ENCODE data around the gene ADAM22. TPM values are rescaled to one million over a fixed set of nuclear protein-coding genes. Genes with fewer than 3 reads are reported as not detected.

Gene ADAM22
- total and polyA plus RNA-seq, 9 donors: 1.0 to 18.0 (median 5.5) TPM

DNA sequence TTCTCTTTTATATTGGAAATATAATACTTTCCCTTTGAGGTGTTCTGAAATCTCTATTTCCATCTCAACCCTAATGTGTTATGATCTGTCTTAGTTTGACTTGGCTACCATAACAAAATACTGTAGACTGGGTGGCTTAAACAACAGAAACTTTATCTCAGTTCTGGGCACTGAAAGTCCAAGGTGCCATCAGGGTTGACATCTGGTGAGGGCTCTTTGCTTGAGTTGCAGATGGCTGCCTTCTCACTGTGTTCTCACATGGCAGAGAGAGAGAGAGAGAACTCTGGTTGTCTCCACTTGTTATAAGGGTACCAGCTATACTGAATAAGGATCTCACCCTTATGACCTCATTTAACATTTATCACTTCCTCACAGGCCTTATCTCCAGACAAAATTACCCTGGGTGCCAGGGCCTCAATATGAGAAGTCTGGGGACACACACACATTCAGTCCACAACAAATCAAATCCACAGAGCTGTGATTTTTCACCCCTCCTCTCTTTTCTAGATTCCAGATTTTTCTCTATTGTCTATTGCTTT is 181.3 kb downstream of the ADAM22 start:
- Histone ChIP-seq H3K9me3 (no peaks in the 10 kb centered on the region), H3K27ac (no peak overlapping the region), H3K4me3 (no peak overlapping the region), H3K27me3 (no peaks in the 10 kb centered on the region), H3K4me1 (ENCODE audit: insufficient read depth) (no peaks in the 10 kb centered on the region), H3K36me3 (no peaks in the 10 kb centered on the region)
- DNase-seq: no peak
- no peak for TF ChIP-seq EP300 (IDR thresholded peaks at IDR 0.05)
- TF ChIP-seq, protein P1, sequence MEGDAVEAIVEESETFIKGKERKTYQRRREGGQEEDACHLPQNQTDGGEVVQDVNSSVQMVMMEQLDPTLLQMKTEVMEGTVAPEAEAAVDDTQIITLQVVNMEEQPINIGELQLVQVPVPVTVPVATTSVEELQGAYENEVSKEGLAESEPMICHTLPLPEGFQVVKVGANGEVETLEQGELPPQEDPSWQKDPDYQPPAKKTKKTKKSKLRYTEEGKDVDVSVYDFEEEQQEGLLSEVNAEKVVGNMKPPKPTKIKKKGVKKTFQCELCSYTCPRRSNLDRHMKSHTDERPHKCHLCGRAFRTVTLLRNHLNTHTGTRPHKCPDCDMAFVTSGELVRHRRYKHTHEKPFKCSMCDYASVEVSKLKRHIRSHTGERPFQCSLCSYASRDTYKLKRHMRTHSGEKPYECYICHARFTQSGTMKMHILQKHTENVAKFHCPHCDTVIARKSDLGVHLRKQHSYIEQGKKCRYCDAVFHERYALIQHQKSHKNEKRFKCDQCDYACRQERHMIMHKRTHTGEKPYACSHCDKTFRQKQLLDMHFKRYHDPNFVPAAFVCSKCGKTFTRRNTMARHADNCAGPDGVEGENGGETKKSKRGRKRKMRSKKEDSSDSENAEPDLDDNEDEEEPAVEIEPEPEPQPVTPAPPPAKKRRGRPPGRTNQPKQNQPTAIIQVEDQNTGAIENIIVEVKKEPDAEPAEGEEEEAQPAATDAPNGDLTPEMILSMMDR (IDR thresholded peaks at IDR 0.05): no peak
- TF ChIP-seq POLR2A (IDR thresholded peaks at IDR 0.05): no peak
- intact Hi-C loops (cut with DNase I): loop anchor here in 1 of 4 donors (10.0 kb wide), 1 partner anchor 321 kb away; no protein-coding TSS in a partner anchor

DNA sequence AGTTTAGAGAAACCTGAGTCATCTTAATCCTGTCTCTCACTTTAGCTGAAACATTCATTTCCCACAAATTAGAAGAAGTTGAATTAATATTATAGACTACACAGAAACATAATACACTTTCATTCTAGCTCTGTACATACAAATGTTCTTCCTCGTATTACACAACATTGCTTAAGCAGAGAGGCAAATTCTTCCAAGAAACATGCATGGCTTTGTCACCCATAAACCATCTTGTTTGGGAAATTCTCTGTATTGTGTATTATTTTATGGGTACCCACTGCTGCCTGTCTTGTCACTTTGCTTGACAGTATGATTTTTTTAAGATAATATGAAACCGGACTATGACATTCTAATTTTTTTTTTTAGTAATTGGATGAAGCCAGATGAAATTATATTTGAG is 181.8 kb downstream of the ADAM22 start:
- Histone ChIP-seq H3K36me3 (no peaks in the 10 kb centered on the region), H3K4me1 (ENCODE audit: insufficient read depth) (no peaks in the 10 kb centered on the region), H3K4me3 (no peak overlapping the region), H3K27me3 (no peaks in the 10 kb centered on the region), H3K9me3 (no peaks in the 10 kb centered on the region), H3K27ac (no peak overlapping the region)
- TF ChIP-seq POLR2A (IDR thresholded peaks at IDR 0.05): no peak
- TF ChIP-seq EP300 (IDR thresholded peaks at IDR 0.05): no peak
- TF ChIP-seq, protein P1 (IDR thresholded peaks at IDR 0.05): no peak
- no peak for DNase-seq
- 89 to 91% (median 90%) methylated on average over 2 of the region's 2 CpGs for WGBS, 3 donors
- intact Hi-C loops (cut with DNase I): loop anchor here in 1 of 4 donors (10.0 kb wide), 1 partner anchor 321 kb away; no protein-coding TSS in a partner anchor

DNA sequence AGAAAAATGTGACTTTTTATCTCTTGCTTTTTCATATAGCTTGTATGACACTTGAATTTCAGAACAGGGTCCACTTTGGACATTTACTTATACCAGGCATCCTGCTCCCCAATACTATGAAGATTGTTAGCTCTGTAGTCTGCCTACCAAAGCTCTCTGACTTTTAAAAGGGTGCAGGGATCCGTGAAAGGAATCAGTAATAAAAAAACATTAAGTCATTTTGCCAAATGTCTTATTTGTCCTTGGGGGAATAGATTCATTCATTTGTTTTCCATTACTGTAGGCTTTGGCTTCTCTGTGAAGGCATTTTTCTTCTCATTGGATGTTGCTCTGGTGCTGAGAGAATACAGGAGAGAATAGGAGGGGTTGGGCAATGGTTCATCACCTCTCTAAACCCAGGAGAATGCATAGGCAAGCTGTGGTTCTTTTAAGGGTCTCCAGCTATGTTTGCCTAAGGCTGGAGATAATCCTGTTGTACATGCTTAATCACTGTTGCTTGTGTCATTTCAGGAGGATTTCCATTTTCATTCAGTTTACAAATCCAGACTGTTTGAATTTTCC is 182.3 kb downstream of the ADAM22 start:
- no peaks in the 10 kb centered on the region for H3K36me3 ChIP-seq
- DNase-seq: no peak
- H3K27me3 ChIP-seq: no peaks in the 10 kb centered on the region
- no peak overlapping the region for H3K4me3 ChIP-seq
- no peaks in the 10 kb centered on the region for H3K9me3 ChIP-seq
- 7 to 11% (median 7%) methylated on average over 1 of the region's 1 CpG for WGBS, 3 donors
- no peaks in the 10 kb centered on the region for H3K4me1 ChIP-seq (ENCODE audit: insufficient read depth)
- no peak overlapping the region for H3K27ac ChIP-seq
- intact Hi-C loops (cut with DNase I): loop anchor here in 1 of 4 donors (10.0 kb wide), 1 partner anchor 322 kb away; no protein-coding TSS in a partner anchor
- TF ChIP-seq EP300 (IDR thresholded peaks at IDR 0.05) (no peak), POLR2A (IDR thresholded peaks at IDR 0.05) (no peak)
- TF ChIP-seq, protein P1 (IDR thresholded peaks at IDR 0.05): no peak

DNA sequence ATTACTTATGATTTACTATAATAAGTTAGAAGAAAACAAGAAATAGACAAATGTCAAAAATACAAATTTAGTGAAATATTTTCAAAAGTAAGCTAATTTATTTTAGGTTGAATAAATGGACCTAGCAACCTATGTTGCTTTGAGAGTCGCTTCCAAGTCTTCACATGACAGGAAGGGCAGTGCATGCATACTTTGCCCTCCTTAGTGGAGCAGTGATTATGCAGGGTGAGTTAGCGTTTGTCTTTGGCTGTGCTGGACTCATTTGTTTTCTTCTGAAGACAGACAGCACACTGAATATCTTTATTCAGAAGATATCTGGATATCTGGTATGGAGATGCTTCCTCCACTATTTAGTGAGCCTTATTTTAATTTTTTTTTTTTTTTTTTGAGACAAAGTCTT is 183.3 kb downstream of the ADAM22 start:
- H3K27ac ChIP-seq: no peak overlapping the region
- H3K4me3 ChIP-seq: no peak overlapping the region
- H3K4me1 ChIP-seq (ENCODE audit: insufficient read depth): no peaks in the 10 kb centered on the region
- no peaks in the 10 kb centered on the region for H3K9me3 ChIP-seq
- WGBS, 3 donors: 82 to 88% (median 85%) methylated on average over 2 of the region's 2 CpGs
- no peaks in the 10 kb centered on the region for H3K36me3 ChIP-seq
- intact Hi-C loops (cut with DNase I): loop anchor here in 1 of 4 donors (10.0 kb wide), 1 partner anchor 323 kb away; no protein-coding TSS in a partner anchor
- TF ChIP-seq EP300 (IDR thresholded peaks at IDR 0.05) (no peak), POLR2A (IDR thresholded peaks at IDR 0.05) (no peak)
- TF ChIP-seq, protein P1 (IDR thresholded peaks at IDR 0.05): no peak
- no peak for DNase-seq
- no peaks in the 10 kb centered on the region for H3K27me3 ChIP-seq

Measured in ovary (tissue), 9 donors.